Measurements from ENCODE around the gene COQ10A. TPM values are rescaled to one million over a fixed set of nuclear protein-coding genes. Genes with fewer than 3 reads are reported as not detected.

The COQ10A gene
- total and polyA plus RNA-seq, 4 donors = 3.2 to 40.7 (median 15.5) TPM

DNA sequence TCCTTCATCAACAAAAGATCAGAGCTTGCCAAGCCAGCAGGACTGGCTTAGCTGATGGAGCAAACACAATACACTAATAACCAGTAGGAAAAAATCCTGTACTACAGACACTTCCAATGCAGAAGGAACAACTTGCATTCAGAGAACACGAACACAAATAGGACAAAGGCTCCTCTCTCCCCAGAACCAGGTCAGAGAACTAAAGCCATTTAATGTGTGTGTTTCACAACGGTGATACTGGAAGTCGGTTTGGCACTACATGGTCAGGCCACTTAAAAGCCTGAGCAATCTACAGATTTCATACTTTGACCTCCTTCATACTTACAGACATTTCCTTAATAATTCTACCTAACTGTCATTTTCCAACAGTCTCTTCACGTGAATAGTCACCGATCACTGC, 27.1 kb downstream of the COQ10A start:
- no peak overlapping the region for H3K4me3 ChIP-seq (ENCODE audit: low read depth in 1 of 3, low read length in 3 of 3)
- H3K9me3 ChIP-seq (ENCODE audit: control insufficient read depth in 4 of 4, low read length in 3 of 4) = no peaks in the 10 kb centered on the region
- peaks cover 15 to 40% (median 32%) of the 10 kb centered on the region in 4 donors for H3K4me1 ChIP-seq (ENCODE audit: control insufficient read depth in 4 of 4, insufficient read depth in 4 of 4, low read length in 3 of 4)
- peaks cover 0 to 14% (median 6%) of the 10 kb centered on the region in 4 donors for H3K36me3 ChIP-seq (ENCODE audit: control insufficient read depth in 4 of 4, insufficient read depth in 3 of 4, low read depth in 1 of 4, low read length in 3 of 4)
- TF ChIP-seq RXRA (IDR thresholded peaks at IDR 0.05) (peak in 1 of 2 donors; percentile 6), TAF1 (conservative IDR thresholded peaks at IDR 0.05) (no peak), HNF4A (conservative IDR thresholded peaks at IDR 0.05) (no peak), YY1 (IDR thresholded peaks at IDR 0.05) (no peak), HNF4G (IDR thresholded peaks at IDR 0.05) (no peak), FOXA1 (IDR thresholded peaks at IDR 0.05) (no peak)
- WGBS = 52% methylated on average over 5 of the region's 5 CpGs
- H3K27me3 ChIP-seq (ENCODE audit: control insufficient read depth in 4 of 4, insufficient read depth in 4 of 4, low read length in 3 of 4) = no peaks in the 10 kb centered on the region
- no peak overlapping the region for H3K27ac ChIP-seq (ENCODE audit: low read depth in 1 of 2, low read length in 2 of 2)
- no peak for DNase-seq (ENCODE audit: low spot score)
- peak overlapping the region in 1 of 2 donors; percentile 31 for H3K9ac ChIP-seq (ENCODE audit: low read depth in 1 of 2, low read length in 2 of 2)

DNA sequence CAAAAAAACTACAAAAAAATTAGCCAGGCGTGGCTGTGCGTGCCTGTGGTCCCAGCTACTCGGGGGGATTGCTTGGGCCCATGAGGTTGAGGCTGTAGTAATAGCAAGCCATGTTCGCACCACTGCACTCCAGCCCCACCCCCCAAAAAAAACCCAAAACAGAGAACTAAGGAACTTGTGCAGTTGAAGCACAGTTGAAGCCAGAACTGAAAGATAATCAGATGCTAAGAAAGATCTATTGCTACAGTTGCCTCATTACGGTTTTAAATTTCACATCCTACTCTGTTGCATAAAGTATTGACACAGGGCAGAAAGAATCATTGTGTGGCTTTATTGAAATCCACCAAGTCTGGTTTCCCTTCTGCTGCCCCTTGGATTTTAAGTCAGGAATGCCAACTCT, 29.6 kb downstream of the COQ10A start:
- H3K36me3 ChIP-seq (ENCODE audit: control insufficient read depth in 4 of 4, insufficient read depth in 3 of 4, low read depth in 1 of 4, low read length in 3 of 4) = peaks cover 0 to 6% (median 2%) of the 10 kb centered on the region in 4 donors
- no peaks in the 10 kb centered on the region for H3K27me3 ChIP-seq (ENCODE audit: control insufficient read depth in 4 of 4, insufficient read depth in 4 of 4, low read length in 3 of 4)

GRCh38 chr12:56297400-56297799, 30.7 kb downstream of the COQ10A start:
- H3K27ac ChIP-seq (ENCODE audit: low read depth in 1 of 2, low read length in 2 of 2) = no peak overlapping the region
- H3K9ac ChIP-seq (ENCODE audit: low read depth in 1 of 2, low read length in 2 of 2) = no peak overlapping the region
- no peak for DNase-seq (ENCODE audit: low spot score)
- peaks cover 18 to 58% (median 57%) of the 10 kb centered on the region in 4 donors for H3K4me1 ChIP-seq (ENCODE audit: control insufficient read depth in 4 of 4, insufficient read depth in 4 of 4, low read length in 3 of 4)
- H3K9me3 ChIP-seq (ENCODE audit: control insufficient read depth in 4 of 4, low read length in 3 of 4) = no peaks in the 10 kb centered on the region
- H3K4me3 ChIP-seq (ENCODE audit: low read depth in 1 of 3, low read length in 3 of 3) = no peak overlapping the region
- H3K27me3 ChIP-seq (ENCODE audit: control insufficient read depth in 4 of 4, insufficient read depth in 4 of 4, low read length in 3 of 4) = no peaks in the 10 kb centered on the region
- WGBS = 92% methylated on average over 8 of the region's 8 CpGs
- H3K36me3 ChIP-seq (ENCODE audit: control insufficient read depth in 4 of 4, insufficient read depth in 3 of 4, low read depth in 1 of 4, low read length in 3 of 4) = peaks cover 0 to 2% (median 0%) of the 10 kb centered on the region in 4 donors
- TF ChIP-seq HNF4G (IDR thresholded peaks at IDR 0.05) = no peak
- no peak for TF ChIP-seq RXRA (IDR thresholded peaks at IDR 0.05)
- no peak for TF ChIP-seq TAF1 (conservative IDR thresholded peaks at IDR 0.05)
- TF ChIP-seq, protein P1, sequence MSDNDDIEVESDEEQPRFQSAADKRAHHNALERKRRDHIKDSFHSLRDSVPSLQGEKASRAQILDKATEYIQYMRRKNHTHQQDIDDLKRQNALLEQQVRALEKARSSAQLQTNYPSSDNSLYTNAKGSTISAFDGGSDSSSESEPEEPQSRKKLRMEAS (IDR thresholded peaks at IDR 0.05) = no peak
- no peak for TF ChIP-seq JUND (IDR thresholded peaks at IDR 0.05)
- TF ChIP-seq YY1 (IDR thresholded peaks at IDR 0.05) = no peak
- TF ChIP-seq HNF4A (conservative IDR thresholded peaks at IDR 0.05) = no peak
- no peak for TF ChIP-seq GABPA (IDR thresholded peaks at IDR 0.05 in 1 of 2, conservative IDR thresholded peaks at IDR 0.05 in 1 of 2)
- no peak for TF ChIP-seq ZBTB33 (IDR thresholded peaks at IDR 0.05)

More for the DNA sequence above, 29.6 kb downstream of the COQ10A start:
- DNase-seq (ENCODE audit: low spot score) = no peak
- Histone ChIP-seq H3K9ac (ENCODE audit: low read depth in 1 of 2, low read length in 2 of 2) (no peak overlapping the region), H3K4me1 (ENCODE audit: control insufficient read depth in 4 of 4, insufficient read depth in 4 of 4, low read length in 3 of 4) (peaks cover 18 to 51% (median 46%) of the 10 kb centered on the region in 4 donors), H3K9me3 (ENCODE audit: control insufficient read depth in 4 of 4, low read length in 3 of 4) (no peaks in the 10 kb centered on the region), H3K4me3 (ENCODE audit: low read depth in 1 of 3, low read length in 3 of 3) (no peak overlapping the region), H3K27ac (ENCODE audit: low read depth in 1 of 2, low read length in 2 of 2) (peak overlapping the region in 1 of 2 donors; percentile 53)
- WGBS = 76% methylated on average over 5 of the region's 5 CpGs
- TF ChIP-seq, protein P1 (IDR thresholded peaks at IDR 0.05) = no peak
- TF ChIP-seq, protein P2, sequence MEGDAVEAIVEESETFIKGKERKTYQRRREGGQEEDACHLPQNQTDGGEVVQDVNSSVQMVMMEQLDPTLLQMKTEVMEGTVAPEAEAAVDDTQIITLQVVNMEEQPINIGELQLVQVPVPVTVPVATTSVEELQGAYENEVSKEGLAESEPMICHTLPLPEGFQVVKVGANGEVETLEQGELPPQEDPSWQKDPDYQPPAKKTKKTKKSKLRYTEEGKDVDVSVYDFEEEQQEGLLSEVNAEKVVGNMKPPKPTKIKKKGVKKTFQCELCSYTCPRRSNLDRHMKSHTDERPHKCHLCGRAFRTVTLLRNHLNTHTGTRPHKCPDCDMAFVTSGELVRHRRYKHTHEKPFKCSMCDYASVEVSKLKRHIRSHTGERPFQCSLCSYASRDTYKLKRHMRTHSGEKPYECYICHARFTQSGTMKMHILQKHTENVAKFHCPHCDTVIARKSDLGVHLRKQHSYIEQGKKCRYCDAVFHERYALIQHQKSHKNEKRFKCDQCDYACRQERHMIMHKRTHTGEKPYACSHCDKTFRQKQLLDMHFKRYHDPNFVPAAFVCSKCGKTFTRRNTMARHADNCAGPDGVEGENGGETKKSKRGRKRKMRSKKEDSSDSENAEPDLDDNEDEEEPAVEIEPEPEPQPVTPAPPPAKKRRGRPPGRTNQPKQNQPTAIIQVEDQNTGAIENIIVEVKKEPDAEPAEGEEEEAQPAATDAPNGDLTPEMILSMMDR (IDR thresholded peaks at IDR 0.05; ENCODE audit: low read depth, low read length, missing input control) = no peak
- TF ChIP-seq RXRA (IDR thresholded peaks at IDR 0.05) (peak in 1 of 2 donors; percentile 11), FOXA2 (IDR thresholded peaks at IDR 0.05) (peak; percentile 68)
